ENCODE measurements around the gene LARGE2. TPM values are rescaled to one million over a fixed set of nuclear protein-coding genes. Genes with fewer than 3 reads are reported as not detected.

Gene LARGE2
- total RNA-seq, 1 donor from 2014 or later = not detected

DNA sequence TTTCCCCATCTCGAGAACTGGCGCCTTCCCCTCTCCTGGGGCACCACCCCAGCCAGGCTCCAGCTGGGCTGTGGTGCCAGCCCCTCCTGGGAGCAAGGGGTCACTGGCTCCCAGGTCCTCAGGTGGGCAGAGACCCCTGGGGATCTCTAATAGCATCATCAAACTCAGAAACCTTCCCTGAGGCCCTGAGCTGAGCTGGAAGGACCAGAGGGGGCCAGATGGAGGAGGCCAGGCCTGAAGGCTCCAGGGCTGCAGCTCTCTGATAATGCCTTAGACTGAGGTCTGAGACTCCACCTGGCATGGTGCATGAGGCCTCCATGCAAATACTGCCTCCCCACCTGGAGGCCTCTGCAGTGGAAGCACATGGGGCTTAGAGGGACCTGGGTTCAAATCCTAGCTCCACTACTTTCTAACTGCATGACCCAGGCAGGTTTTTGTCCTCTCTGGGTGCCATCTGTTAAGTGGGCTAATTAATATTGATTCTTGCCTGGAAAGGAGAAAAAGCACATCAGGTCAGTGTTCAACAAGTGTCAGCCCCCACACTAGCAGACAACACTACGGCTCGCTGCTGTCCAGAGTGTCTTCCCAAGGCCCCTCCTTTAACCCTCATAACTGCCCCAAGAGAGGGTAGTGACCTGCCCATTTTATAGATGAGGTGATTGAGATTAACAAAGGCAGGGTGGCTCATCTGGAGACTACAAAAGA lies 35.5 kb upstream of the LARGE2 start:
- Mint-ChIP-seq H3K27ac (no peak overlapping the region), H3K4me1 (ENCODE audit: low read depth) (peaks cover 6% of the 10 kb centered on the region), H3K4me3 (no peak overlapping the region), H3K9me3 (no peaks in the 10 kb centered on the region), H3K36me3 (ENCODE audit: low read depth) (peaks cover 6% of the 10 kb centered on the region), H3K27me3 (ENCODE audit: insufficient read depth) (peaks cover 9% of the 10 kb centered on the region)
- DNase-seq (ENCODE audit: low spot score) = no peak
- intact Hi-C loops (cut with micrococcal nuclease) = no loop called here

DNA sequence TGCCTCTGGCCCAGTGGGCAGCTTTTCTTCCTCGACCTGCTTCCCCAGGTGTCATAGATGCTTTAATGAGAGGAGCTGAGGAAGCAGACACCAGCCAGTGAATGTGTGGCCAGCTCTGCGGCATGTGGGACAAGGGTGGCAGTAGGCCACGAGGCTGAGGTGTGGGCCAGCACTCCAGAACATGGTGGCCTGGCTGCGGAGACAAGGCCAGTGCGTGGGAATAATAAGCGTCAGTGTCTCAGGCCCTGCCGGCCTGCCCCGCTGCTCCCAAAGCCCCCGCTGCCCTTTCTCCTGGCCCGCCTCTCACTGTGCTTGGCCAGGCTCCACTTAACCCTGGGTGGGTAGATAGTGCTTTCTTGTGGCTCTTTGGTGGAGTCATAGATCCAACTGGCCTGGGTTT lies 34.9 kb upstream of the LARGE2 start:
- no peaks in the 10 kb centered on the region for H3K9me3 Mint-ChIP-seq
- peaks cover 6% of the 10 kb centered on the region for H3K4me1 Mint-ChIP-seq (ENCODE audit: low read depth)
- peaks cover 9% of the 10 kb centered on the region for H3K27me3 Mint-ChIP-seq (ENCODE audit: insufficient read depth)
- no peak overlapping the region for H3K27ac Mint-ChIP-seq
- no peak overlapping the region for H3K4me3 Mint-ChIP-seq
- H3K36me3 Mint-ChIP-seq (ENCODE audit: low read depth) = peaks cover 3% of the 10 kb centered on the region
- intact Hi-C loops (cut with micrococcal nuclease) = no loop called here
- DNase-seq (ENCODE audit: low spot score) = no peak

- H3K9me3 Mint-ChIP-seq = no peaks in the 10 kb centered on the region
- H3K27ac Mint-ChIP-seq = no peak overlapping the region
- peaks cover 1% of the 10 kb centered on the region for H3K36me3 Mint-ChIP-seq (ENCODE audit: low read depth)
- peaks cover 6% of the 10 kb centered on the region for H3K4me1 Mint-ChIP-seq (ENCODE audit: low read depth)
- intact Hi-C loops (cut with micrococcal nuclease) = no loop called here
- H3K27me3 Mint-ChIP-seq (ENCODE audit: insufficient read depth) = peaks cover 11% of the 10 kb centered on the region
- DNase-seq (ENCODE audit: low spot score) = no peak
- H3K4me3 Mint-ChIP-seq = no peak overlapping the region
Observed at GRCh38 chr11:45889555-45889954, 32.9 kb upstream of the LARGE2 start.

- H3K36me3 Mint-ChIP-seq (ENCODE audit: low read depth) = no peaks in the 10 kb centered on the region
- no peak overlapping the region for H3K4me3 Mint-ChIP-seq
- peaks cover 11% of the 10 kb centered on the region for H3K27me3 Mint-ChIP-seq (ENCODE audit: insufficient read depth)
- no peaks in the 10 kb centered on the region for H3K9me3 Mint-ChIP-seq
- intact Hi-C loops (cut with micrococcal nuclease) = no loop called here
- H3K4me1 Mint-ChIP-seq (ENCODE audit: low read depth) = peaks cover 5% of the 10 kb centered on the region
- DNase-seq (ENCODE audit: low spot score) = no peak
- no peak overlapping the region for H3K27ac Mint-ChIP-seq
Observed at GRCh38 chr11:45889966-45890365, 32.5 kb upstream of the LARGE2 start.

GRCh38 chr11:45890886-45891550 lies 31.4 kb upstream of the LARGE2 start:
- no peak overlapping the region for H3K27ac Mint-ChIP-seq

GRCh38 chr11:45892856-45893255 lies 29.6 kb upstream of the LARGE2 start:
- Mint-ChIP-seq H3K4me1 (ENCODE audit: low read depth) (no peaks in the 10 kb centered on the region), H3K4me3 (no peak overlapping the region), H3K9me3 (no peaks in the 10 kb centered on the region), H3K36me3 (ENCODE audit: low read depth) (no peaks in the 10 kb centered on the region), H3K27ac (no peak overlapping the region), H3K27me3 (ENCODE audit: insufficient read depth) (peaks cover 18% of the 10 kb centered on the region)
- intact Hi-C loops (cut with micrococcal nuclease) = no loop called here
- DNase-seq (ENCODE audit: low spot score) = no peak

More at GRCh38 chr11:45890886-45891550, 31.4 kb upstream of the LARGE2 start:
- no peaks in the 10 kb centered on the region for H3K9me3 Mint-ChIP-seq
- H3K4me3 Mint-ChIP-seq = no peak overlapping the region
- no peaks in the 10 kb centered on the region for H3K4me1 Mint-ChIP-seq (ENCODE audit: low read depth)
- no peak for DNase-seq (ENCODE audit: low spot score)
- no peaks in the 10 kb centered on the region for H3K36me3 Mint-ChIP-seq (ENCODE audit: low read depth)
- peaks cover 13% of the 10 kb centered on the region for H3K27me3 Mint-ChIP-seq (ENCODE audit: insufficient read depth)
- intact Hi-C loops (cut with micrococcal nuclease) = no loop called here

GRCh38 chr11:45894555-45895247 lies 27.8 kb upstream of the LARGE2 start:
- Mint-ChIP-seq H3K27me3 (ENCODE audit: insufficient read depth) (peaks cover 24% of the 10 kb centered on the region), H3K27ac (no peak overlapping the region), H3K9me3 (no peaks in the 10 kb centered on the region), H3K4me3 (no peak overlapping the region), H3K4me1 (ENCODE audit: low read depth) (no peaks in the 10 kb centered on the region), H3K36me3 (ENCODE audit: low read depth) (no peaks in the 10 kb centered on the region)
- DNase-seq (ENCODE audit: low spot score) = no peak
- intact Hi-C loops (cut with micrococcal nuclease) = no loop called here

DNA sequence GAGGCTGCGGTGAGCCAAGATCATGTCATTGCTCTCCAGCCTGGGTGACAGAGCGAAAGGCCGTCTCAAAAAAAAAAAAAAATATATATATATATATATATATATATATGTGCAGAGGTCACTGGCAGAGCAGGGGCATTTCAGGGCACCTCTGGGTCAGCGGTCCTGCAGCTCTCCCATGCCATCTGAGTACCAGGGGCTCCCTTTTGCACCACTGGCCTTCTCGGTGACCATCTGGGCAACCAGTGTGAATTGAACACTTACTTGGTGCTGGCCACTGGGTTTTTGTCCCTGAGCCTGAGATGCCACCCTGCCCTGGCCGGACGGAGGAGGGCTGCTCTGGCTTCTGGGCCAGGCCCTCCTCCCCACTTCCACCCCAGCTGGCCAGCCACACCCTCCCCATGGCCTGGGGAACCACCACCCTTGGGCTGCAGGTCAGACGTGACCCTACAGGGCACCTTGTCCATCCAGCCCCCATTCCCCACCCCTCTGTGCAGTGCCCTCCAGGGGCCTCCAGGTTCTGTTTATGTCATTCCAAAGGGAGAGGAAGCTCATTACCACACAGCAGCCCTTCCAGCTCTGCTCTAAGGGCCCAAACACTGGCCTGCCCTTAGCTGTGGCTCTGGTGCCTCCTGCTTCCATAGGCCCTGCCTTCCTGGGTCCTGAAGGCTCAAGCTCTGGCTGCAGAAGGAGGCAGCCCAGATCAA lies 26.8 kb upstream of the LARGE2 start:
- intact Hi-C loops (cut with micrococcal nuclease) = no loop called here
- DNase-seq (ENCODE audit: low spot score) = no peak
- H3K36me3 Mint-ChIP-seq (ENCODE audit: low read depth) = no peaks in the 10 kb centered on the region
- H3K27ac Mint-ChIP-seq = no peak overlapping the region
- H3K4me1 Mint-ChIP-seq (ENCODE audit: low read depth) = no peaks in the 10 kb centered on the region
- peaks cover 23% of the 10 kb centered on the region for H3K27me3 Mint-ChIP-seq (ENCODE audit: insufficient read depth)
- no peaks in the 10 kb centered on the region for H3K9me3 Mint-ChIP-seq
- no peak overlapping the region for H3K4me3 Mint-ChIP-seq

GRCh38 chr11:45896422-45896984 lies 26.0 kb upstream of the LARGE2 start:
- no peaks in the 10 kb centered on the region for H3K9me3 Mint-ChIP-seq
- peaks cover 30% of the 10 kb centered on the region for H3K27me3 Mint-ChIP-seq (ENCODE audit: insufficient read depth)
- intact Hi-C loops (cut with micrococcal nuclease) = no loop called here
- no peaks in the 10 kb centered on the region for H3K36me3 Mint-ChIP-seq (ENCODE audit: low read depth)
- no peak for DNase-seq (ENCODE audit: low spot score)
- no peaks in the 10 kb centered on the region for H3K4me1 Mint-ChIP-seq (ENCODE audit: low read depth)
- H3K4me3 Mint-ChIP-seq = no peak overlapping the region
- H3K27ac Mint-ChIP-seq = no peak overlapping the region

- Mint-ChIP-seq H3K4me3 (no peak overlapping the region), H3K9me3 (no peaks in the 10 kb centered on the region), H3K36me3 (ENCODE audit: low read depth) (no peaks in the 10 kb centered on the region), H3K27ac (no peak overlapping the region), H3K4me1 (ENCODE audit: low read depth) (no peaks in the 10 kb centered on the region), H3K27me3 (ENCODE audit: insufficient read depth) (peaks cover 32% of the 10 kb centered on the region)
- DNase-seq (ENCODE audit: low spot score) = no peak
- intact Hi-C loops (cut with micrococcal nuclease) = no loop called here
Observed at GRCh38 chr11:45897556-45897955, 24.9 kb upstream of the LARGE2 start.

GRCh38 chr11:45899086-45899447 lies 23.4 kb upstream of the LARGE2 start:
- Mint-ChIP-seq H3K9me3 (no peaks in the 10 kb centered on the region), H3K36me3 (ENCODE audit: low read depth) (no peaks in the 10 kb centered on the region), H3K27me3 (ENCODE audit: insufficient read depth) (peaks cover 31% of the 10 kb centered on the region), H3K4me1 (ENCODE audit: low read depth) (no peaks in the 10 kb centered on the region), H3K27ac (no peak overlapping the region), H3K4me3 (peak overlapping the region; percentile 42)
- DNase-seq (ENCODE audit: low spot score) = no peak
- intact Hi-C loops (cut with micrococcal nuclease) = loop anchor here (1.0 kb wide), 4 partner anchors 14 to 94 kb away; partner anchors contain the start of genes CRY2, MAPK8IP1 and SLC35C1

GRCh38 chr11:45899448-45900174 lies 22.8 kb upstream of the LARGE2 start:
- peak overlapping the region; percentile 42 for H3K4me3 Mint-ChIP-seq
- H3K27me3 Mint-ChIP-seq (ENCODE audit: insufficient read depth) = peaks cover 30% of the 10 kb centered on the region
- peak; percentile 66 for DNase-seq (ENCODE audit: low spot score)

More at GRCh38 chr11:45899448-45900174, 22.8 kb upstream of the LARGE2 start:
- intact Hi-C loops (cut with micrococcal nuclease) = loop anchor here (1.0 kb wide), 4 partner anchors 14 to 94 kb away; partner anchors contain the start of genes CRY2, MAPK8IP1 and SLC35C1
- Mint-ChIP-seq H3K27ac (no peak overlapping the region), H3K36me3 (ENCODE audit: low read depth) (no peaks in the 10 kb centered on the region), H3K9me3 (no peaks in the 10 kb centered on the region), H3K4me1 (ENCODE audit: low read depth) (no peaks in the 10 kb centered on the region)

All from activated T-helper 1 cell treated with anti-CD3 and anti-CD28 coated beads, Interleukin-12 subunit alpha, Interleukin-12 subunit beta, Interleukin-2, Interleukin-4 antibody, amounts not matched to agents 30 ng/mL and 10 ng/mL and 1 ng/mL, durations not matched to agents 14 hours and 24 hours and 36 hours (primary cell).